CD14-positive monocyte (primary cell): ENCODE data around the gene SPTBN2. TPM values are rescaled to one million over a fixed set of nuclear protein-coding genes. Genes with fewer than 3 reads are reported as not detected.

Source experiments
- DNase-seq, 3 donors: peaks; one replicate each; pipeline ENCODE4 v3.0.0-alpha.2; 2011 to 2022
- H2AFZ ChIP-seq: 2 replicates; pipeline ENCODE4 v1.6.0; 2012; ENCODE audit warnings: mild to moderate bottlenecking, low read depth, low read length, inconsistent platforms; ENCODE audit not compliant: insufficient read depth, poor library complexity, severe bottlenecking
- H3K27ac ChIP-seq, 2 donors: 1 replicate in 1 of 2; 2 replicates in 1 of 2; pipeline ENCODE4 v1.5.1; 2012 to 2013; ENCODE audit warnings: low read length in 2 of 2, control low read depth in 1 of 2, inconsistent platforms in 1 of 2, low read depth in 1 of 2, mild to moderate bottlenecking in 1 of 2
- H3K27me3 ChIP-seq, 2 donors: one replicate each; pipeline versions ENCODE4 v1.6.0 to v1.6.1; 2011 to 2013; ENCODE audit warnings: low read length in 2 of 2; ENCODE audit not compliant: control insufficient read depth in 2 of 2, insufficient read depth in 2 of 2
- H3K36me3 ChIP-seq, 2 donors: replicated peaks in 1 of 2; 1 replicate in 1 of 2; 2 replicates in 1 of 2; pipeline versions ENCODE4 v1.5.1 to v1.6.1; 2012 to 2013; ENCODE audit warnings: low read length in 2 of 2, control low read depth in 1 of 2, inconsistent platforms in 1 of 2, mild to moderate bottlenecking in 1 of 2; ENCODE audit not compliant: insufficient read depth in 2 of 2, control insufficient read depth in 1 of 2
- H3K4me1 ChIP-seq, 2 donors: 1 replicate in 1 of 2; 2 replicates in 1 of 2; pipeline versions ENCODE4 v1.5.1 to v1.6.1; 2012 to 2013; ENCODE audit warnings: low read length in 2 of 2, control low read depth in 1 of 2, inconsistent platforms in 1 of 2, mild to moderate bottlenecking in 1 of 2, moderate library complexity in 1 of 2; ENCODE audit not compliant: insufficient read depth in 2 of 2, control insufficient read depth in 1 of 2
- H3K4me2 ChIP-seq: replicated peaks from 2 replicates; pipeline ENCODE3; 2012; ENCODE audit warnings: low read length, moderate library complexity, mild to moderate bottlenecking; ENCODE audit not compliant: poor library complexity, severe bottlenecking; ENCODE audit errors: extremely low read depth
- H3K4me3 ChIP-seq, 3 experiments: fragments of 200-600 bp in 1 of 3; sonication (generic) in 1 of 3; replicated peaks in 1 of 3; 1 replicate in 2 of 3; 2 replicates in 1 of 3; pipeline ENCODE4 v1.5.1; 2011 to 2013; ENCODE audit warnings: low read length in 3 of 3, mild to moderate bottlenecking in 3 of 3, control low read depth in 2 of 3, low read depth in 2 of 3, inconsistent platforms in 1 of 3, moderate library complexity in 1 of 3
- H3K79me2 ChIP-seq: 2 replicates; pipeline ENCODE4 v1.6.0; 2012; ENCODE audit warnings: mild to moderate bottlenecking, control low read depth, inconsistent platforms, low read length, moderate library complexity; ENCODE audit not compliant: insufficient read depth
- H3K9ac ChIP-seq: 2 replicates; pipeline ENCODE4 v1.6.0; 2017; ENCODE audit warnings: low read length, mild to moderate bottlenecking; ENCODE audit not compliant: insufficient read depth, poor library complexity, severe bottlenecking
- H3K9me3 ChIP-seq, 2 donors: replicated peaks in 1 of 2; 1 replicate in 1 of 2; 2 replicates in 1 of 2; pipeline versions ENCODE4 v1.5.1 to v1.6.1; 2012 to 2013; ENCODE audit warnings: low read length in 2 of 2, control low read depth in 1 of 2; ENCODE audit not compliant: control insufficient read depth in 1 of 2, insufficient read depth in 1 of 2
- H4K20me1 ChIP-seq: 2 replicates; pipeline ENCODE4 v1.6.0; 2012; ENCODE audit warnings: mild to moderate bottlenecking, low read length, control low read depth, moderate library complexity; ENCODE audit not compliant: insufficient read depth
- H3K27ac Mint-ChIP-seq, 7 donors: one replicate each; pipeline ENCODE4 v1.8.0; 2020; ENCODE audit warnings: mild to moderate bottlenecking in 7 of 7, mixed read lengths in 7 of 7, moderate library complexity in 6 of 7, inconsistent platforms in 2 of 7
- H3K27me3 Mint-ChIP-seq, 3 donors: one replicate each; pipeline ENCODE4 v1.8.0; 2021 to 2022; ENCODE audit warnings: low read depth in 3 of 3, mild to moderate bottlenecking in 3 of 3, mixed read lengths in 3 of 3, moderate library complexity in 3 of 3, inconsistent platforms in 1 of 3
- H3K36me3 Mint-ChIP-seq, 2 donors: one replicate each; pipeline ENCODE4 v1.8.0; 2020; ENCODE audit warnings: mixed read lengths in 2 of 2, inconsistent platforms in 1 of 2, mild to moderate bottlenecking in 1 of 2
- H3K4me1 Mint-ChIP-seq: one replicate; pipeline ENCODE4 v1.8.0; 2020; ENCODE audit warnings: mild to moderate bottlenecking, mixed read lengths
- H3K4me3 Mint-ChIP-seq, 2 donors: one replicate each; pipeline ENCODE4 v1.8.0; 2020; ENCODE audit warnings: mild to moderate bottlenecking in 2 of 2, mixed read lengths in 2 of 2, moderate library complexity in 1 of 2
- H3K9me3 Mint-ChIP-seq, 7 donors: one replicate each; pipeline ENCODE4 v1.8.0; 2020 to 2022; ENCODE audit warnings: mixed read lengths in 7 of 7, mild to moderate bottlenecking in 6 of 7, moderate library complexity in 6 of 7, inconsistent platforms in 2 of 7
- WGBS: methylation state at CpG from one replicate; pipeline ENCODE4 v1.1.5; 2013; ENCODE audit warnings: missing lambda C conversion rate; ENCODE audit not compliant: insufficient coverage; 5-methylcytosine and 5-hydroxymethylcytosine counted together
- intact Hi-C, 2 donors: fragments of 100-400 bp; cut with micrococcal nuclease; formaldehyde crosslinking; loops; one replicate each; pipeline versions ENCODE4 v1.15.0 to v1.15.1; 2023
- polyA plus RNA-seq, 3 donors: library from polyadenylated mRNA; depleted of rRNA in 1 of 3; unstranded in 2 of 3; stranded (reverse) in 1 of 3; fragments of 300-500 nt in 2 of 3; fragments of >200 nt in 1 of 3; fragmentation: Illumina TruSeq in 2 of 3; gene quantifications; 1 replicate in 2 of 3; 2 replicates in 1 of 3; pipeline ENCODE4 v1.2.3, GENCODE V29; 2012 to 2021
- small RNA-seq: library from RNA; depleted of rRNA; stranded (forward); fragments of <200 nt; gene quantifications from one replicate; pipeline ENCODE3, GENCODE V24; 2012; ENCODE audit warnings: low read depth; ENCODE audit not compliant: insufficient read length
- TF ChIP-seq, protein P1 (sequence below): fragments of 200-600 bp; IDR thresholded peaks from one replicate; pipeline ENCODE4 v1.8.0; 2022; ENCODE audit warnings: antibody characterized with exemption, mild to moderate bottlenecking

SPTBN2 gene
- polyA plus RNA-seq, 3 donors, result not detected

GRCh38 chr11:66637557-66638176, 91.3 kb downstream of the SPTBN2 start:
- H4K20me1 ChIP-seq, result peaks cover 75% of the 10 kb centered on the region
- H3K27ac Mint-ChIP-seq, result peak overlapping the region; percentile 88 to 96 (median 93)
- peaks cover 37 to 50% of the 10 kb centered on the region in 2 donors for H3K36me3 ChIP-seq
- peaks cover 33 to 59% of the 10 kb centered on the region in 2 donors for H3K36me3 Mint-ChIP-seq
- H3K9me3 Mint-ChIP-seq, result peaks cover 0 to 2% (median 0%) of the 10 kb centered on the region in 7 donors
- intact Hi-C loops, result loop anchor here in 1 of 2 donors (2.0 to 5.0 kb wide), 2 partner anchors 21 to 40 kb away; partner anchors contain the start of genes RBM14 and RBM4B
- H3K27me3 ChIP-seq, result no peaks in the 10 kb centered on the region
- peak overlapping the region; percentile 21 to 99 (median 94) for H3K4me3 ChIP-seq
- peak overlapping the region; percentile 69 for H2AFZ ChIP-seq
- H3K4me1 Mint-ChIP-seq, result peaks cover 44% of the 10 kb centered on the region
- H3K79me2 ChIP-seq, result peaks cover 96% of the 10 kb centered on the region
- no peaks in the 10 kb centered on the region for H3K27me3 Mint-ChIP-seq
- no peaks in the 10 kb centered on the region for H3K9me3 ChIP-seq
- H3K4me2 ChIP-seq, result peak overlapping the region; percentile 68
- H3K4me3 Mint-ChIP-seq, result peak overlapping the region; percentile 89 to 95
- H3K9ac ChIP-seq, result peak overlapping the region; percentile 88
- TF ChIP-seq, protein P1, sequence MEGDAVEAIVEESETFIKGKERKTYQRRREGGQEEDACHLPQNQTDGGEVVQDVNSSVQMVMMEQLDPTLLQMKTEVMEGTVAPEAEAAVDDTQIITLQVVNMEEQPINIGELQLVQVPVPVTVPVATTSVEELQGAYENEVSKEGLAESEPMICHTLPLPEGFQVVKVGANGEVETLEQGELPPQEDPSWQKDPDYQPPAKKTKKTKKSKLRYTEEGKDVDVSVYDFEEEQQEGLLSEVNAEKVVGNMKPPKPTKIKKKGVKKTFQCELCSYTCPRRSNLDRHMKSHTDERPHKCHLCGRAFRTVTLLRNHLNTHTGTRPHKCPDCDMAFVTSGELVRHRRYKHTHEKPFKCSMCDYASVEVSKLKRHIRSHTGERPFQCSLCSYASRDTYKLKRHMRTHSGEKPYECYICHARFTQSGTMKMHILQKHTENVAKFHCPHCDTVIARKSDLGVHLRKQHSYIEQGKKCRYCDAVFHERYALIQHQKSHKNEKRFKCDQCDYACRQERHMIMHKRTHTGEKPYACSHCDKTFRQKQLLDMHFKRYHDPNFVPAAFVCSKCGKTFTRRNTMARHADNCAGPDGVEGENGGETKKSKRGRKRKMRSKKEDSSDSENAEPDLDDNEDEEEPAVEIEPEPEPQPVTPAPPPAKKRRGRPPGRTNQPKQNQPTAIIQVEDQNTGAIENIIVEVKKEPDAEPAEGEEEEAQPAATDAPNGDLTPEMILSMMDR, result no peak
- WGBS, result 55% methylated on average over 9 of the region's 12 CpGs
- H3K4me1 ChIP-seq, result peaks cover 43 to 45% of the 10 kb centered on the region in 2 donors
- peak overlapping the region; percentile 92 to 94 for H3K27ac ChIP-seq
- DNase-seq, result no peak

- Histone ChIP-seq H3K27ac (peak overlapping the region in 1 of 2 donors; percentile 46), H2AFZ (no peak overlapping the region), H3K4me1 (peaks cover 35 to 36% of the 10 kb centered on the region in 2 donors), H3K79me2 (peaks cover 96% of the 10 kb centered on the region), H3K27me3 (no peaks in the 10 kb centered on the region), H4K20me1 (peaks cover 75% of the 10 kb centered on the region), H3K9me3 (no peaks in the 10 kb centered on the region), H3K36me3 (peaks cover 26 to 45% of the 10 kb centered on the region in 2 donors), H3K9ac (no peak overlapping the region), H3K4me2 (no peak overlapping the region), H3K4me3 (no peak overlapping the region)
- H3K27ac Mint-ChIP-seq, result peak overlapping the region in 3 of 7 donors; percentile 3 to 63 (median 25)
- H3K4me1 Mint-ChIP-seq, result peaks cover 33% of the 10 kb centered on the region
- no peaks in the 10 kb centered on the region for H3K27me3 Mint-ChIP-seq
- H3K36me3 Mint-ChIP-seq, result peaks cover 24 to 51% of the 10 kb centered on the region in 2 donors
- TF ChIP-seq, protein P1, result no peak
- 94% methylated on average over 2 of the region's 3 CpGs for WGBS
- intact Hi-C loops, result loop anchor here in 1 of 2 donors (5.0 kb wide), 1 partner anchor 41 kb away; the partner anchor contains the start of gene RBM4B
- H3K9me3 Mint-ChIP-seq, result peaks cover 0 to 2% (median 0%) of the 10 kb centered on the region in 7 donors
- no peak for DNase-seq
- no peak overlapping the region for H3K4me3 Mint-ChIP-seq
Observed at GRCh38 chr11:66636411-66636810, 92.6 kb downstream of the SPTBN2 start.

Small RNAs within 50 kb of the gene (small RNA-seq; reads per million reads assigned to genes)
- gene RN7SL12P, result not detected

Other genes with a start within 250 kb of the SPTBN2 start
- 10 to 100 TPM; 22.4 to 37.0 (median 26.7) TPM for gene DPP3, start 248.8 kb downstream of the SPTBN2 start, polyA plus RNA-seq
- 1 to 10 TPM; 1.3 to 8.5 (median 3.5) TPM for gene BBS1, start 218.6 kb downstream of the SPTBN2 start, polyA plus RNA-seq
- gene ZDHHC24, start 183.2 kb downstream of the SPTBN2 start, polyA plus RNA-seq, result 10 to 100 TPM; 10.9 to 14.0 (median 11.9) TPM
- gene ACTN3, start 182.3 kb downstream of the SPTBN2 start, polyA plus RNA-seq, result not detected
- gene CTSF, start 160.6 kb downstream of the SPTBN2 start, polyA plus RNA-seq, result 1 to 10 TPM; 1.5 to 3.5 (median 2.3) TPM
- gene CCDC87, start 136.2 kb downstream of the SPTBN2 start, polyA plus RNA-seq, result not detected
- gene CCS, start 136.0 kb downstream of the SPTBN2 start, polyA plus RNA-seq, result 10 to 100 TPM; 26.9 to 67.9 (median 37.0) TPM
- 10 to 100 TPM; 21.9 to 46.7 (median 42.6) TPM for gene RBM14, start 112.6 kb downstream of the SPTBN2 start, polyA plus RNA-seq
- gene RBM4, start 90.5 kb downstream of the SPTBN2 start, polyA plus RNA-seq, result 100 to 1,000 TPM; 112 to 153 (median 153) TPM
- gene RBM4B, start 51.3 kb downstream of the SPTBN2 start, polyA plus RNA-seq, result 10 to 100 TPM in 2 of 3 donors, 1 to 10 TPM in 1; 7.8 to 14.3 (median 11.2) TPM
- 10 to 100 TPM; 20.3 to 24.7 (median 22.8) TPM for gene RCE1, start 114.2 kb upstream of the SPTBN2 start, polyA plus RNA-seq
- gene LRFN4, start 127.8 kb upstream of the SPTBN2 start, polyA plus RNA-seq, result 1 to 10 TPM; 1.0 to 7.7 (median 1.7) TPM
- gene PC, start 229.2 kb upstream of the SPTBN2 start, polyA plus RNA-seq, result 1 to 10 TPM; 4.6 to 7.1 (median 6.0) TPM
- gene C11orf86, start 246.1 kb upstream of the SPTBN2 start, polyA plus RNA-seq, result not detected